RWPE1 (cell line): Measurements from ENCODE around the gene TRIM29.

Source experiments
- CTCF ChIA-PET: fragments of 350-600 bp; sonication (Branson Sonifier 250); formaldehyde crosslinking; extraction: SDS; loops from one replicate; lab custom pipeline; 2021; lab: Yijun Ruan, JAX
- POLR2A ChIA-PET: fragments of 400-600 bp; formaldehyde crosslinking; extraction: SDS; loops from one replicate; lab custom pipeline; 2020; ENCODE audit warnings: antibody characterized with exemption; ENCODE audit not compliant: low non-redundant PET; lab: Yijun Ruan, JAX
- DNase-seq: peaks from one replicate; pipeline ENCODE4 v3.0.0; 2012; ENCODE audit warnings: low spot score
- H3K27ac ChIP-seq: fragments of 450-650 bp; 2 replicates; pipeline ENCODE4 v1.5.1; 2017
- TF ChIP-seq, protein P1 (sequence below): fragments of 450-650 bp; conservative IDR thresholded peaks from 2 replicates; pipeline ENCODE4 v1.5.1; 2017; ENCODE audit warnings: low read depth, mild to moderate bottlenecking

The TRIM29 gene

GRCh38 chr11:120134931-120135228, 3.0 kb downstream of the TRIM29 start:
- ChIA-PET CTCF (no interaction called here), POLR2A (no interaction called here)
- TF ChIP-seq, protein P1, sequence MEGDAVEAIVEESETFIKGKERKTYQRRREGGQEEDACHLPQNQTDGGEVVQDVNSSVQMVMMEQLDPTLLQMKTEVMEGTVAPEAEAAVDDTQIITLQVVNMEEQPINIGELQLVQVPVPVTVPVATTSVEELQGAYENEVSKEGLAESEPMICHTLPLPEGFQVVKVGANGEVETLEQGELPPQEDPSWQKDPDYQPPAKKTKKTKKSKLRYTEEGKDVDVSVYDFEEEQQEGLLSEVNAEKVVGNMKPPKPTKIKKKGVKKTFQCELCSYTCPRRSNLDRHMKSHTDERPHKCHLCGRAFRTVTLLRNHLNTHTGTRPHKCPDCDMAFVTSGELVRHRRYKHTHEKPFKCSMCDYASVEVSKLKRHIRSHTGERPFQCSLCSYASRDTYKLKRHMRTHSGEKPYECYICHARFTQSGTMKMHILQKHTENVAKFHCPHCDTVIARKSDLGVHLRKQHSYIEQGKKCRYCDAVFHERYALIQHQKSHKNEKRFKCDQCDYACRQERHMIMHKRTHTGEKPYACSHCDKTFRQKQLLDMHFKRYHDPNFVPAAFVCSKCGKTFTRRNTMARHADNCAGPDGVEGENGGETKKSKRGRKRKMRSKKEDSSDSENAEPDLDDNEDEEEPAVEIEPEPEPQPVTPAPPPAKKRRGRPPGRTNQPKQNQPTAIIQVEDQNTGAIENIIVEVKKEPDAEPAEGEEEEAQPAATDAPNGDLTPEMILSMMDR, result no peak
- H3K27ac ChIP-seq, result peak overlapping the region; percentile 99
- no peak for DNase-seq

- CTCF ChIA-PET, result interaction anchor here (1.0 kb wide), 1 partner anchor 34 kb away, joined by 7 read pairs; no protein-coding TSS in a partner anchor
Observed at GRCh38 chr11:120134106-120134930, 3.6 kb downstream of the TRIM29 start.

DNA sequence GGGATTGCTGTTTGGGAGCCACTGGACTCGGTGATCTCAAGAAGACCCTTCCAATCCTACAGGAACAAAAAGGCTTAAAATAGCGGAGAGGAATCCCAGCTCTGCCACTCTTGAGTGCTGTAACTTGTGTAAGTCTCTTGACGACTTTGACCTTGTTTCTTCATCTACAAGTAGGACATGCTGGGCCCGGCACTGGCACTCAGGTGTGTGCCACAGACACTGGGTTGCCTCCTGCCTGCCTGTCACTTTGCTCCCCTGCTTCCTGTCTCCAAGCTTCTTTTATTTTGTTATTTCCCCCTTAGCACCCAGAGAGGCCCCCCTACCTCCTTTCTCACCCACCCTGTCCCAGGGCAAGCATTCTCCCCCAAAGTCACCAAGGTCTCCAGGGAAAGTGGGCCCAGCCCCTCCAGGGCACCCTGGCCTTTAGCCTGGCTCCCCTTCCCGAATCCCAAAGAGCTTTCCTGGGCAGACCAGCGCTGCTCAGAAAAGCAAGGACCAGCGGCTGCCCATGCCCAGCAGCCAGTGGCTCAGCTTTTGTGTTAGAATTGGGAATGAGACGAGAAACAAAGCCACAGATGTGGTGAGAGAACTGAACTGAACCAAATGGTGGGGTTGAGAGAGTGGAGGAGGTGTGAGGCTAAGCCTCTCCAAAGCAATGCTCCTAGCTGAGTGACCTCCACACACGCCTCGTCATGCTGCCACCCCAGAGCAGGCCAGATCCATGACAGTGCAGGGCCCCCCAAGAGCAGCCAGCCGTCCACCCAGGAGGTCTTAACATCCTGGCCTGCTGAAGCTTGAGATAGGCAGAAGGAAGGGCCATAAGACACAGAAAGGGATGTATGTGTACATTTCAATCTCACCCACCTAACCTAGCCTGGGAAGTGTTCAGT, 4.5 kb downstream of the TRIM29 start:
- TF ChIP-seq, protein P1, result no peak
- CTCF ChIA-PET, result interaction anchor here (0.6 to 1.0 kb wide), 3 partner anchors 35 to 118 kb away, joined by 3 to 7 read pairs (median 3); no protein-coding TSS in a partner anchor
- peak overlapping the region; percentile 99 for H3K27ac ChIP-seq
- no peak for DNase-seq
- POLR2A ChIA-PET, result interaction anchor here (0.7 kb wide), 1 partner anchor 131 kb away, joined by 6 read pairs; no protein-coding TSS in a partner anchor

More at GRCh38 chr11:120134106-120134930, 3.6 kb downstream of the TRIM29 start:
- peak overlapping the region; percentile 99 for H3K27ac ChIP-seq
- TF ChIP-seq, protein P1, result no peak
- no peak for DNase-seq
- POLR2A ChIA-PET, result interaction anchor here (0.6 kb wide), 1 partner anchor 16 kb away, joined by 5 read pairs; no protein-coding TSS in a partner anchor

GRCh38 chr11:120132645-120133185, 5.2 kb downstream of the TRIM29 start:
- ChIA-PET POLR2A (interaction anchor here (0.7 kb wide), 1 partner anchor 132 kb away, joined by 6 read pairs; no protein-coding TSS in a partner anchor), CTCF (interaction anchor here (0.9 kb wide), 1 partner anchor 37 kb away, joined by 3 read pairs; no protein-coding TSS in a partner anchor)
- H3K27ac ChIP-seq, result peak overlapping the region; percentile 99
- no peak for DNase-seq
- TF ChIP-seq, protein P1, result no peak

DNA sequence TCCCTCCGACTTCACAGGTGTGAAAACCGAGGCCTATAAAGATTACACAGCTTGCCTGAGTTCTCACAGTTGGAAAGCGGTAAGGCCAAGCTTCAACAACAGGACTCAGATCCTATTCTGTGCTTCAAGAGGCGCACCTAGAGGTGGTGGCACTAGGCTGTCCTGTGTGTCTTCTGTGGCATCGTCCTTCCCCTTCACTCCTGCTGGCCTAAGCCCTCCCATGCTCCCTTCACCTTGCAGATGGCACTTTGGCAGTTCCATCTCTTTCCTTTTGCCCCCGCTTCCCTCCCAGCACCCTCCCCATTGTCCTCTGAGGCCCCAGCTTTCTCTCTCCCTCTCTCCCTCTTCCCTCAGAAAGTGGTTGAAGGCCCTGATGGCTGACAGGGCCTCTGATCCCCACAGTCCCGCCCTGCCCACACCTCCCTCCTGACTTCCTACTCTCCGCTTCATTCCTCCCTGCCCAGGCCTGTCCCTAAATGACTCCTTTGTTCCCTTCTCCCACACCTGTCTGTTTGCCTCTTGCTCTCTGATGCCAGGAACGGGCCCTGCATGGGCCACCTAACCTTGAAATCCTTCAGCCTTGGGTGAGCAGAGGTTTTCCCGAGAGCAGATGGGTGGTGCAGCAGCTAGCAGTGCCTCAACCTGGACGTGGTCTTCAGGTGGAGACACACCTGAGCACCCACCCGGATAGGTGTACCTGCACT, 5.8 kb downstream of the TRIM29 start:
- peak; percentile 58 for DNase-seq
- ChIA-PET POLR2A (no interaction called here), CTCF (no interaction called here)
- H3K27ac ChIP-seq, result peak overlapping the region; percentile 99
- TF ChIP-seq, protein P1, result no peak
